Measurements from ENCODE around the gene SAMM50.

SAMM50 gene

DNA sequence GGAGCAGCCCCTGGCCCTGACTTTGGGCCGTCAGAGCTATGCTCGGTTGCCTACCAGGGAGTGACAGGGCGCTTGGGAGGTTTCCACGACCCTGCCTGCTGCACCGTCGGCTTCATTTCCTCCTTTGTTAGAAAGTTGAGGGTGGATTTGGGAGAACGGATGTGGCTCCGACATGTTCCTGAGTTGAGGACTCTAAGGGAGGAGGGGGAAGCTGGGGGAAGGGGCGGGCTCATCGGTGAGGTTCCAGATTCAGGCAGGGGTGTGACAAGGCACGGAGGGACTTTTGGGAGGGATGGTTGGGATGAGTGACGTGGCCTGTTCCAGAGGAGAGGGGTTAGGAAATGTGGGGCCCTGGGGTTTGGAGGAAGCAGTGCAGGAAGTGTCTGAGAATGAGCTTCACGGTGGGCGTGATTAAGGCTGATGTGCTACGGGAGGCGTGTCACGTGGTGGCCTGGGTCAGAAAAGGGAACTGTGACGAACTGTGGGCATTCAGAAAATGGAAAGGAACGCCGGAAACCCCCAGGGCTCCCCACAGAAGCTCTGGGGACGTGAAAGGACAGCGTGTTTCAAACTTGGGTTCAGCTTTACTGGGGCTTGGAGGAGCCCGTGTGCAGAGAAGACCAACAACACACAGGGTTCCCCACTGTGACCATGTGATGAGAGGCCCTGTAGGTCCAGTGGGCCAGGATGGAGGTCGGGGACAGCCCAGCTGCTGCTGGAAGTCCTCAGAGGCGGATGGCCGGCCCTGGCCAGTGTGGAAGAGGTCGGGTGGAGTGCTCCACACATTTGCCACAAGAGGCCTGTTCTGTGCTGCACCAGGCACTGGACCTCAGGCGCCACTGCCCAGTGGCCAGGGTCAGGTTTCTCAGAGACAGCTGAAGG is 71.6 kb downstream of the SAMM50 start:
- DNase-seq (ENCODE audit: extremely low read depth in 1 of 2, low read depth in 1 of 2) = peak; percentile 19 to 33

DNA sequence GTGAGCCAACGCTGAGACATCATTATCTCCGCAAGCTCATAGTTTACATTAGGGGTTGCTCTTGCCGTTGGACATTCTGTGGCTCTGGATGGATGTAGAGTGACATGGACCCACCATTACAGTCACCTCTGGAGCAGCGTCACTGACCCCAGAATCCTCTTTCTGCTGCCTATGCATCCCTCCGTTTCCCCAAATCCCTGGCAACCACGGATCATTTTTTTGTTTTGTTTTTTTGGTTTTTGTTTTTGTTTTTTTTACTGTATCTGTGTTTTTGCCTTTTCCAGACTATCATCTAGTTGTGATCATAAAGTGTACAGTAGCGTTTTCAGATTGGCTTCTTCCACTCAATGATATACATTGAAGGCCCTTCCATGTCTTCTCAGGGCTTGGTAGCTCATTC is 72.8 kb downstream of the SAMM50 start:
- DNase-seq (ENCODE audit: extremely low read depth in 1 of 2, low read depth in 1 of 2) = no peak

DNA sequence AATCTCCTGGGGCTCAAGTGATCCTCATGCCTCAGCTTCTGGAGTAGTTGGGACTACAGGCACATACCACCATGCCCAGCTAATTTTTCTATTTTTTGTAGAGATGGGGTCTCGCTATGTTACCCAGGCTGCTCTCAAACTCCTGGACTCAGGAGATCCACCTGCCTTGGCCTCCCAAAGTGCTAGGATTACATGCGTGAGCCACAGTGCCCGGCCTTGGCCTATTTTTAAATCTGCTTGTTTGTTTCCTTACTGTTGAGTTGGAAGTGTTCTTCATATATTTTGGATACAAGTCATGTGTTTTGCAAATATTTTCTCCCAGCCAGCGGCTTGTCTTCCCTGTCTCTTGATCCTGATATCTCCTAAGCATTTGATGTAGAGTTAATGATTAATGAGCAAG is 73.8 kb downstream of the SAMM50 start:
- no peak for DNase-seq (ENCODE audit: extremely low read depth in 1 of 2, low read depth in 1 of 2)

DNA sequence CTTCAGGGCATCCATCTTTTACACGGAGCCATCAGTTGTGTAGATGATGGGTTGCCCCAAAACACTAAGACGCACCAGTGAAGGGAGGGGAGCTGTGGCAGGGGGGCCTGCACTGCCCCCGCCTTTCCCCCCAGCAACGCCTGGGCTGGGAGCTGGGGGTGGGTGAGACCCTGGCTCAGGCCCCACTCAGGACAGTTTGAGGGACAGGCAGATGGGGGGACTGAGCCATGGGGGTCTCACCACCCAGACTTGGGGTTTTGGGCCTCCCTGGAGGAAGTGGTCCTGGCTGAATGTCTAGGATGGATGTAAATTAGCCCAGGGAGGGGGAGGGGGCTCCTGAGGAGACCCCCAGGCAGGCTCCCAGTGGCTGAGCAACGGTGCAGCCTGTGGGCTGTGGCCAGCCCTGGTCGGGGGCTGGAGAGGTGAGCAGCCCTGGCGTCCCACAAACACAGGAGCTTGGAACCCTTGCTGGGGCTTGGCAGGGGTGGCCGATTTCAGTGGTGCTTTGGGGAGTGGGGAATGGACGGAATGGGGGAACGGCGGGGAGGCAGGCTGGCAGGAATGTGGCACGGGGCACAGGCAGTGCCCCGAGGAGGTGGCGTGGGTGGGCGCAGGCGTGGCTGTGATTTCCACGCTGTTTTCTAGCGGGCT is 74.9 kb downstream of the SAMM50 start:
- DNase-seq (ENCODE audit: extremely low read depth in 1 of 2, low read depth in 1 of 2) = no peak

DNA sequence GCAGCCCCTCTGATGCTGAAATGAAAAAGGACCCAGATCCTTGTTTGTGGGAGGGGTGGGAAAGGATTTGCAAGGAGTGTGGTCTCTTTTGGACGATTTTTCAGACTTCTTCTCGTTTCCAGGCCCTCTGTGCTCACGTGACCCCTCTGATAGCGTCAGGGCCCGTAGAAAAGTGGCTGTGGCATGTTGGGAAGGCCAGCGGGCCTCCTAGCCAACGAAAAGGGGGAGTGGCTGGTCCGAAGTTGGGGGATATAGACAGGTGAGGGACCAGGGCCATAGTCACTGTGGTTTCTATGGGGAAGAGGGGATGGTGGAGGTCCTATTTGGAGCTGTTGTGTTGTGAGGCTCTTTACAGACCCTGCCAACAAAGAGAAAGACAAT is 75.5 kb downstream of the SAMM50 start:
- DNase-seq (ENCODE audit: extremely low read depth in 1 of 2, low read depth in 1 of 2) = no peak

DNA sequence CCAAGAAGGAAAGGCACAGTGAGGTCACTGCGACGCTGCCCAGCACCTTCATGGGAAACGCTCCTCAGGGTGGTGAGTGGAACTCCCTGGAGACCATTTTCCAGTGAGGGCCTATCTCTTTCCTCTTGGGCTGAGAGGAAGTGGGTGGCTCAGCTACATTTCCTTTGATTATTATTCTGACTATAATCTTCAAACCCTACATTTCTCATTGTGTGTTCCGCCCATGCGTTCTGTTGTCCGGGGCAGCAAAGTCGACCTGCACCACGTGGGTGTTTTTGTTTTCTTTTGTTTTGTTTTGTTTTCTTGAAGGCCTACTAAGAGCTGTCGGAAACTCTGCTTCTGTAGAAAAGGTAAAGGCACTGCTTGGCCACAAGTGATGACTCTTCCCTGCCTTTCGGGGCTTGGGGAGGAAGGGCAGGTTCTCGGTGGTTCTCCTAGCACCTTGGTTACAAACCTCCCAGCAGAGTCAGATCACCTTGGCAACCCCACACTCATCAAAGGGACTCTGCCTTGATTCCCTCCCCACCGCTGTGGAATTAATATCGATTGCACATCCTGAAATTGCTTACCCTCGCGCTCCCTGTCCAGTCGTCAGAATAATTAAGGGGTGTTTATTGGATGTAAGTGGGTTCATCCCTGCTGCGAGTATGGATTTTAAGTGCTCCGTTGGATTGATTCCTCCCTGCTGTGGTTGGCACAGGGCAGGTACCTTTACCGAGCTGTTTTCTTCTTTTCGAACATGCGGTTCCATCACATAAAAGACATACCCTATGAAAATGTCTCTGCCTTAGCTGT is 76.1 kb downstream of the SAMM50 start:
- no peak for DNase-seq (ENCODE audit: extremely low read depth in 1 of 2, low read depth in 1 of 2)

DNA sequence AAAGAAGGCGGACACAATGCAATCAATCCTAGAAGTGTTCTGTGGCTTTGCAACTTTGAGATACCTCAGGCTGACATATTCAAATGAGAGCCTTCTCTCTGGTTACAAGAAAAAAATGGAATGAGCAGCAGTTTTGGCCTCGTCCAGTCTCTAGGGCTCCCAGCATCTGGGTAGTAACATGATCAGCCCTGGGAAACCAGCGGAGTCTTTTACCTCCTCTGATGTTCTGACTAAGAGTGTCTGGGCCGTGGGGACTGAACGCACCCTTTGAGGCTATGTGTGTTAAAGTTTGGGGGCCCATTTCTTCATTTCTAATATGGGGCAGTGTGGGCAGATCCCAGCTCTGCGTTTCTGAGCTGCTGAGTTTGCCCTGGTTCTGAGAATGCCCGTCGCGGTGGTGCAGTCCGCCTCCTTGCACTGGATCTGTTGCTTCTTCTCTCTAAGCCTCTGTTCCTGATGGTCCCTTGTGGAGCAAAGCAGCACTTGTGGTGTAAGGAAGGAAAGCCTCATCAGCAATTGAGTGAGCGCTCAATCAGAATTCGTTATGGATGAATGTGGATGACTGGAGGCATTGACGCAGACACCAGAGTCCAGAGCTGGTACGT is 77.0 kb downstream of the SAMM50 start:
- no peak for DNase-seq (ENCODE audit: extremely low read depth in 1 of 2, low read depth in 1 of 2)

DNA sequence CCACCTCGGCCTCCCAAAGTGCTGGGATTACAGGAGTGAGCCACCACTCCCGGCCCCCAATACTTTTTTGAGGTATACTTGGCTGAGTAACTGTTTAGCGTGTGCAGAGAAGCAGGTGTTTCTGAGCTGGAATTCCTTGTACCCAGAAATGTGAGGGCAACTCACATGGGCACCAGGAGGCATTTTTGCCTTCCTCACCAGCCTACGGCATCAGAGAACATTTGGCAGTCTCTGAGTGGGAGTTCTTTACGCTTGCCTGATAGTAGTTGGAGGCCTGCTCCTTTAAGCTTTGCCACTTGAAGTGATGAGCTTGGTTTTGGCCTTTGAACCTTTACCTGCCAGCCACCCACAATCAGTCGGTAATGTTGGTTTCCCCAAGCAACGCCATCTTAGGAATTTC is 78.0 kb downstream of the SAMM50 start:
- DNase-seq (ENCODE audit: extremely low read depth in 1 of 2, low read depth in 1 of 2) = no peak

DNA sequence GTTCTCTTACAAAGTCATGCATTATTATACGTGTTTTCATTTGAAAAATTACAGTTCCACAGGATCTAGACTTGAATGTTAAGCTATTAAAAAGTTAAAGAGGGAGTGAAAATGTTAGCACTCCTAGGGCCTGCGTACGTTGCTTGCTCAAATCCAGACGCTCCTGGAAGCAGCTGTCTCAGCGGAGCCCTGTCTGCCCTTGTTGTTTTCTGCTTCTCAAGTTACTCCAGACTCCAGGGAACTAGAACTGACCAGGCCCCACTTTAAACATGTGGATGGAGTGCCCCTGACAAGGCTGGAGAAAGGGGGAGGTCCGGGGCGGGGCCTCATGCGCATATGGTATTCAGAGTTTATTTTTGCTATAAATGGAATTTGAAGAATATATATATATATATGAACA is 78.5 kb downstream of the SAMM50 start:
- DNase-seq (ENCODE audit: extremely low read depth in 1 of 2, low read depth in 1 of 2) = no peak

DNA sequence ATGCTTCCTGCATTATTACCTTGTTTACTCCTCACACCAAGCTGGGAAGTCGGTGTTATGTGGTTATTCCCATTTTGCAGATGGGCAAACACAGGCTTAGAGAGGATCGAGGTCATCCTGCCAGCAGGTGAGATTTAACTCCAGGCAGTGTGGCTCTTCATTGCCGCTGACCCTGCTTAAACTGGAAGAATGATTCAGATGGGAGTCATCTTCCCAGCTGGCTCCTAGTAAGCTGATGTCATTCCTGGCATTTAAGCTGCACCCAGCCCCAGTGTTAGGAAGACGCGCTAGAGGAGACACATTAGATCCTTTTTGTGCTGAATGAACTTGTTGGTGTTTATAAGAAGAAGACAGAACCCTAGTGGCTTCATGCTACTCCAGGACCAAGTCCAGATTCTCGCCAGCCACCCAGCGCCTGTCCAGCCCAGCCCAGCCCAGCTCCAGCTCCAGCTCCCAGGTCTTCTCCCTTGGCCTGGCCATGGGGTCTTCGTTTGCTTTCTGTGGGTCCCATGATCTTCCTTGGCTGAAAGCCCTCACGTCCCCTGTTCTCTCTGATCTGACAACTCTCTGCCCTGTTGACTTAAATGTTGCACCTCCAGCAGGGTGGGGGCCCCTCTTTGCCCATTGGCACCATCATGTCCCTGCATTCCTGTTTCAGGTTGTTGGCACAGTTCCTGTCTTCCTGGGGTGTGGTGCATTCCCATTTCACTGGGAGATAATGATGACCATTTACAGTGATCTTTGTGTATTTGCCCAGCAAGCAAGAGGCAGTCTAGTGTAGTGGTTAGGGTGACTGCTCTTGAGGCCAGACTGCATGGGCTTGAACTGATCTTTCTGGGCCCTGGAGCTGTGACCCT is 82.5 kb downstream of the SAMM50 start:
- DNase-seq (ENCODE audit: extremely low read depth in 1 of 2, low read depth in 1 of 2) = no peak

DNA sequence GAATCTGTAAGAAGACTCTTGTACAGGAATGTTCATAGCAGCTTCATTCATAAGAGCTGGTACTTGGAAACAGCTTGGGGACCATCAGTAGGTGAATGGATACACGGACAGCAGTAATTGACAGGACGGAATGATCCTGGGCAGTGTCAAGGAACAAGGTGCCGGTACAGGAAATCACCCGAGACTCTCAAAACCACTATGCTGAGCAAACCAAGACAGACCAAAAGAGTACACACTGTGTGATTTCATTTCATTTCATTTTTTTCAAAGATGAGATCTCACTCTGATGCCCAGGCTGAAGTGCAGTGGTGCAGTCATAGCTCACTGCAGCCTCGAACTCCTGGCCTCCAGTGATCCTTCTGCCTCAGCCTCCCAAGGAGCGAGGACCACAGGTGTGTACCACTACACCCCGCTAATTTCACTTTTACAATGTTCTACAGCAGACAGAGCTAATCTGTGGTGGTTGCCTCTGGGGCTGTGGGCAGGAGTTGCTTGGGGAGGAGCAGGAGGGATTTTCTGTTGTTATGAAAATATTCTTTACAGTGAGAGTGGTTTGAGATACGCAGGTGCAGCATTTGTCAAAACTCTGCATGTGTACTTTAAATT is 84.4 kb downstream of the SAMM50 start:
- DNase-seq (ENCODE audit: extremely low read depth in 1 of 2, low read depth in 1 of 2) = no peak

DNA sequence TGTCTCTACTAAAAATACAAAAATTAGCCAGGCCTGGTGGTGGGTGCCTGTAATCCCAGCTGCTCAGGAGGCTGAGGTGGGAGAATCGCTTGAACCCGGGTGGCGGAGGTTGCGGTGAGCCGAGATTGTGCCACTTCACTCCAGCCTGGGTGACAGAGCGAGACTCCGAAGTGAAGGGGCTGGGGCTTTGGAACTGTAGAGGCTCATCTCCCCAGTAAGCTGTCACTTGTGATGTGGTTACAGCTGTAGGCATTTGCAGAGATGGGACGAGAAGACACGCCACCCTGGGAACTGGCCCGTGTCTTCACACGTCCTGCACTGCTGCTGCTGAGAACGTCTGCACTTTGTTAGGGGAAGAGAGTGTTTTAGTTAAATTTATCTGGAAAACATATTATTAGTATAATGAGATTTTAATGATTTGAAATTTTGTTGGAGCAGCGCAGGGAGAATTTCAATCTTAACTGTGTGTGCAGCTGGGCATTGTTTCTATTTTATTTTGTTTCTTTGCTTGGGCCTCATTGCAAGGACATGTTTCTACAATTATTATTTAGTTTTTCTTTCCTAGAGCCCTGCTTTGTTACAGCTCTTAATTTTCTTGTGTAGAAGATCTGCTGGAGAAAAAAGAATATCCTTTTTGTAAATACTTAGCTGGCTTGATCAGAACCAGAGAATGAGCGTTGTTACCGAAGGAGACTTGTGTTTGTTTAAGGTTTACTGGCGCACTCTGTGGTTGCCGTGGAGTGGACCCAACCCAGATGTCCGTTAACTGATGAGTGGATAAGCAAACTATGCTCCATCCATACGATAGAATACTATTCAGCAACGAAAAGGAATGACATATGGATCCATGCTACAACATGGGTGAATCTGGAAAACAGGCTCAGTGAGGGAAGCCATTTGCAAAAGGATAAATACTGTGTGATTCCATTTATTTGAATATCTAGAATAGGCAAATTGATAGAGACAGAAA is 87.3 kb downstream of the SAMM50 start:
- no peak for DNase-seq (ENCODE audit: extremely low read depth in 1 of 2, low read depth in 1 of 2)

DNA sequence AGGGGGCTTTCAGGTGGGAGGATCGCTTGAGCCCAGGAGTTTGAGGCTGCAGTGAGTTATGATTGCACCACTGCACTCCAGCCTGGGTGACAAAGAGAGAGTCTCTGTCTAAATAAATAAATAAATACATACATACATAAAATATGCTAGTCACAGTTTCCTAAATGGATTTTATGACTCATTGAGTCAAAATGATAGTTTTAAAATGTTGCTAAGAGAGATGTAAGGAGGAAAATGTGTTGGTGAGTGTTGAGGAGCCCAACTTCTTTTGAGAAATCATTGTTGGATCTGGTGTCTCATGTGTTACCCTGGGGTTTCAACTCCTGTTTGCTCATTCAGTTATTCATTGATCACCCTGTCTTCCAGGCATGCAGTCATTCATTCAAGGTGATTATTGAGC is 89.9 kb downstream of the SAMM50 start:
- no peak for DNase-seq (ENCODE audit: extremely low read depth in 1 of 2, low read depth in 1 of 2)
